ENCODE data around the gene BEST2. TPM values are rescaled to one million over a fixed set of nuclear protein-coding genes. Genes with fewer than 3 reads are reported as not detected.
A peak's percentile ranks its signal among the peaks of the same experiment; 100 is the strongest.
"Not testable (repeated sequence)": the region's sequence is repeated elsewhere in the genome, so short reads cannot be mapped to it uniquely, and the experiment has no call there.

The BEST2 gene
- total RNA-seq, 1 experiment from 2014 or later: not detected

DNA sequence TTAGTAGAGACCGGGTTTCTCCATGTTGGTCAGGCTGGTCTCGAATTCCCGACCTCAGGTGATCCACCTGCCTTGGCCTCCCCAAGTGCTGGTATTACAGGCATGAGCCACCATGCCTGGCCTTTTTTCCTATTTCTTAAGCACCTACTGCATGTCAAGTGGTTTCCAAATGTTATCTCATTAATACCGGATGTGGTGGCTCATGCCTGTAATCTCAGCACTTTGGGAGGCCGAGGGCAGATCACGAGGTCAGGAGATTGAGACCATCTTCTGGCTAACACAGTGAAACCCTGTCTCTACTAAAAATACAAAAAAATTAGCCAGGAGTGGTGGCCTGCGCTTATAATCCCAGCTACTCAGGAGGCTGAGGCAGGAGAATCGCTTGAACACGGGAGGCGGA, 26.0 kb upstream of the BEST2 start:
- in situ Hi-C loops (cut with HindIII; ENCODE audit: low pct_unique_long_range_greater_than_20kb, low sequenced_read_pairs); DNase-seq (ENCODE audit: low read depth): not testable (repeated sequence)

DNA sequence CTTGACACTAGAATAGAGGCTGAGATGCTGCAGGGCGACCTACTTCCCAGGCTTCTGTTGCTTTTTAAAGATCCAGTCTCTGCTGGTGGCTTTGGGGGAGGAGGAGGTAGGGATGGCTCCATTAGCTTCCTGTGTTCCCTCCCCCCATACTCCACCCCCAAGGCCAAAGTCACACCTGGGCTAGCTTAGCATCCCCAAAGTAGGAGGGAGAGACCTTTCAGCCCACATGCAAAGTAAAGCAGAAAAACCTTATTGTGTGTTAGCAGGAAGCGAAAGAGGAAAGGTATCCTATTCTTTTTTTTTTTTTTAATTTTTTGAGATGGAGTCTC, 24.6 kb upstream of the BEST2 start:
- DNase-seq (ENCODE audit: low read depth): no peak
- in situ Hi-C loops (cut with HindIII; ENCODE audit: low pct_unique_long_range_greater_than_20kb, low sequenced_read_pairs): no loop called here

DNA sequence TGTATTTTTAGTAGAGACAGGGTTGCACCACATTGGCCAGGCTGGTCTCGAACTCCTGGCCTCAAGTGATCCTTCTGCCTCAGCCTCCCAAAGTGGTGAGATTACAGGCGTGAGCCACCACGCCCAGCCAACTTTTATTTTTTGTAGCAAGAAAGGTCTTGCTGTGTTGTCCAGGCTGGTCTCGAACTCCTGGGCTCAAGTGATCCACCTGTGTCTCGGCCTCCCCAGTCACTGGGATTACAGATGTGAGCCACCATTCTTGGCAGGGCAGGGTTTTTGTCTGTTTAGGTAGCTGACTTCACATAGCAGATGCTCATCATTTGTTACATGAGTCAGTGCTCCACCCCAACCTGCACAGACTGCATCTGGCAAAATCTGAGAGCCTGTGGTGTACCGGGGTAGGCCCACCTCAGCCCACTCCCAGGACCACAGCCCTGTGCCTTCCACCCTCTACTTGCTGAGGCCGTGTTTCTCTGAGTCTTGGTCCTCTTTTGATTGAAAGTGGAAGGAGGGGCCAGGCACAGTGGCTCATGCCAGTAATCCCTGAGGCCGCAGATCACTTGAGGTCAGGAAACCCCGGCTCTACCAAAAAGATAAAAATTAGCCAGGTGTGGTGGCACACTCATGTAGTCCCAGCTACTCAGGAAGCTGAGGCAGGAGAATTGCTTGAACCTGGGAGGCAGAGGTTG, 23.7 kb upstream of the BEST2 start:
- no peak for DNase-seq (ENCODE audit: low read depth)
- in situ Hi-C loops (cut with HindIII; ENCODE audit: low pct_unique_long_range_greater_than_20kb, low sequenced_read_pairs): no loop called here

DNA sequence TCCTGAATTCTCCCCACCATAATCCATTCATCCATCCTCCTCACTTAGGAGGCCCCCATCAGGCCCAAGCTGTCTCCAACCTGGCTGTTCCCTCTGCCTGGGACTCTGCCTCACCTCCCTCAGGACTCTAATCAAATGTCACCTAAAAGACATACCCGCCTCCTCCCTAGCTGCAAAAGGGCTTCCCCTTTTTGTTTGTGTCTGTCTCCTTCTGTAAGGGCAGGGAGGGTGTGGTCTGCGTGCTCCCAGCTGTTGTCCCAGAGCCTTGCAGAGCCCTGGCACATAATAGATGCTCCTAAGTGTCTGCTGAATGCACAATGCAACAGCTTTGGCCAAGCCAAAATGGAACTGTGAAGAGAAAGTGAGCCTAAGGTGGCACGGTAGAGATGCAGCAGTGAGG, 21.5 kb upstream of the BEST2 start:
- in situ Hi-C loops (cut with HindIII; ENCODE audit: low pct_unique_long_range_greater_than_20kb, low sequenced_read_pairs): no loop called here
- no peak for DNase-seq (ENCODE audit: low read depth)

DNA sequence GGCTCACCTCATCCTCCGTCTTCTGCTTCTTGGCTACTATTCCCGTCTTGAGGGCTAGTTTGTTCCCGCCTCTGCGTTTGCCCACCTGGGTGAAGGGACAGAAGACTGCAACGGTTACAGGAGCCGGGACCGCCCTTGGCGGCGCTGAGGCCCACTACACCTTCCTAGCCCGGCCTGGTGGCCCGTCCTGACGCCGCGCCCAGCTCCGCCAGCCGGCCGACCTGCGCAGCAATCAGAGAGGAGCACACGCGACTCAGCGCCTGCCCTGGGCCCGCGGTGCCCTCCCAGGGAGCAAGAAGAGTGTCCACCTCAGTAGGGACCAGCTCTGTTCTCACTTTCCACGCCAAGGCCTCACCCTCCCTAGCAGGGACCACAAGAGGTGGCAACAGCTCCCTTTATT, 20.3 kb upstream of the BEST2 start:
- no peak for DNase-seq (ENCODE audit: low read depth)
- in situ Hi-C loops (cut with HindIII; ENCODE audit: low pct_unique_long_range_greater_than_20kb, low sequenced_read_pairs): no loop called here

DNA sequence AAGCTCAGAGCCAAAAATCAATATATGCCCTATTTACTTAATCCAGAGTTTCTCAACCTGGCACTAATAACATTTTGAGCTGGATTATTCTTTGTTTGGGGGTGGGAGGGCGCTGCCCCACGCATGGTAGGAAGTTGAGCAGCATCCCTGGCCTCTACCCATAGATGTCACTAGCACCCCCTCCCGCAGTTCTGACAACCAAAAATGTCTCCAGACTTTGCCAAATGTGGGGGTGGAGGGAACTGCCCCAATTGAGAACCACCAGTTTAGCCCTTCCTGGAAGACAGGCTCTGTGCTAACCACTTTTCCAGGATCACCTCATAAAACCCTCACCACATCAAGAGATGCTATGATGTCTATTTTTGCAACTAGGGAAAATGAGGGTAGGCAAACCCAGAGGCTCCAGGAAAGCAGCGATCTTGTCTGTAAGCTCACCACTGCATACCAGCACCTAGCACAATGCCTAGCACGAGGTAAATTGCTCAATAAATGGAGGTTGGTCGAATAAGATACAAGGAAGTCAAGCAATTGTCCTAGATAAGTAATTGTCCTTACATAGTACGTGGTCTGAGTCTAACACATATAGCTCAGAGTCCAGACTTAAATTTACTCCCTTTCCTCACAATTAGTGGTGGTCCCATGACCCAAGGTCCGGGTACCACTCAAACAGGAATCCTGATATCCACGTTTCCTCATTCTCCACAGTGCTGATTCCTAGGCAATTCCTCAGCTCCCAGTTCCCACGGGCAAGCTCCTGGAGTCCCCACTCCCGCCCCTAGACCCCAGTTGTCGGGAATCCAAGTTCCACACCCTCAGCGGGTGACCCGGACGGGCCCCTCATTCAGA, 18.0 kb upstream of the BEST2 start:
- peak; percentile 30 for DNase-seq (ENCODE audit: low read depth)
- in situ Hi-C loops (cut with HindIII; ENCODE audit: low pct_unique_long_range_greater_than_20kb, low sequenced_read_pairs): no loop called here

DNA sequence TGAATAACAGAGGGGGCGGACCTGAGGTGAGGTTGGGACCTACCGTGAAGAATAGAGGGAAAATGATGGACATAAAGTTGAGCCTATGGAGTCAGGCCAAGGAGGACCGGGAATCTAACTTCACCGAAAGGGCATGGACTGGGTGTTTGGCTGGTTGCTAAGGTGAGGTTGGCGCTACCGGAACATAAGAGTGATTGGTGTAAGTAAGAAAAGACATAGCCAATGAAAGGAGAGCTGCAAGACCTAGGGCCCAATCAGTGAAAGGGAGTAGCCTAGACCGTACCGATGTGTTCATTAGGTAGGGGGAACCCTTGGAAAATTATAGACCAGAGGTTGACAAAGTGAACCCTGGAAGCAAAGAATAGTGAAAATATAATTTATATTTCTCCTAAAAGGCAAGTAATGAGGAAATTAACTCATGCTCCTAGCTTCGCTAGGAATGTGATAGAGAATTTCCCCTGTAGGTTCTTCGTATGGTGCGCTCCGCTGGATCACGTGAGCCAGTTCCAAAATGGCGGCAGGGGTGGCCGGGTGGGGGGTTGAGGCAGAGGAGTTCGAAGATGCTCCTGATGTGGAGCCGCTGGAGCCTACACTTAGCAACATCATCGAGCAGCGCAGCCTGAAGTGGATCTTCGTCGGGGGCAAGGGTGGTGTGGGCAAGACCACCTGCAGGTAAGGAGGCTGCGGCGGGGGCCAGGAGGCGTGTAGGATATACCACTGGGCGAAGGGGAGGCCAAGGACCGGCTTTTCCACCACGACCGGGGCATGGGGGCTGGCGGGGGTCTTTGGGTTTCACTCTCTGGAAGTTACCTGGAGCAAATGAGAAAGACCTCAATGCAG, 14.4 kb upstream of the BEST2 start, which contains the start of gene GET3:
GET3 (plus strand) TSS at position 503 of the 840 bp plus-strand sequence; CDS start at position 512, 9 bp downstream.
- in situ Hi-C loops (cut with HindIII; ENCODE audit: low pct_unique_long_range_greater_than_20kb, low sequenced_read_pairs): no loop called here
- peak; percentile 100 for DNase-seq (ENCODE audit: low read depth)

DNA sequence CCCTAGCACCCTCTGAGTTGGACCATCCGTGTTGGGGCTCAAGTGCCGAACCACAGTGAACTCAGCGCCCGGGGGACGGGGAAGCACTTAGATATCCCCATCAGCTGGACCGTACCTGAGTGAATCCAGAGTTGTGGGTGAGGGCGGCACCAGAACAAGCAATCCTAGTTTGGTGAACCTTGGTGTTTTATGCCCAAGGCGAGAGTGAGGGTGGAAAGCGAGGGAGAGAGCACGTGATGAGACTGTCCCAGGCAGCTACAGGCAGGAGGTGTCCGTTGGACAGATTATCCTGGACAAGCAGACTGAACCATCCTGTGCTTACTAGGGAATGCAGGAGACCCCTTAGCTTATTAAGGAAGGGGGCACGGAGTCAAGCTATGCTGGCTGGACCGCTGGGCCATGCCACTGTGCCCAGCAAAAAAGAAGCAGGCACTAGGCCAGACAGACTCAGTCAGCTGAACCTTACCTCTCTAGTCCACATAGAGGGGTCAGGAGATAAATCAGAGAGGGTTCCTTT, 13.7 kb upstream of the BEST2 start:
- in situ Hi-C loops (cut with HindIII; ENCODE audit: low pct_unique_long_range_greater_than_20kb, low sequenced_read_pairs): no loop called here
- no peak for DNase-seq (ENCODE audit: low read depth)

DNA sequence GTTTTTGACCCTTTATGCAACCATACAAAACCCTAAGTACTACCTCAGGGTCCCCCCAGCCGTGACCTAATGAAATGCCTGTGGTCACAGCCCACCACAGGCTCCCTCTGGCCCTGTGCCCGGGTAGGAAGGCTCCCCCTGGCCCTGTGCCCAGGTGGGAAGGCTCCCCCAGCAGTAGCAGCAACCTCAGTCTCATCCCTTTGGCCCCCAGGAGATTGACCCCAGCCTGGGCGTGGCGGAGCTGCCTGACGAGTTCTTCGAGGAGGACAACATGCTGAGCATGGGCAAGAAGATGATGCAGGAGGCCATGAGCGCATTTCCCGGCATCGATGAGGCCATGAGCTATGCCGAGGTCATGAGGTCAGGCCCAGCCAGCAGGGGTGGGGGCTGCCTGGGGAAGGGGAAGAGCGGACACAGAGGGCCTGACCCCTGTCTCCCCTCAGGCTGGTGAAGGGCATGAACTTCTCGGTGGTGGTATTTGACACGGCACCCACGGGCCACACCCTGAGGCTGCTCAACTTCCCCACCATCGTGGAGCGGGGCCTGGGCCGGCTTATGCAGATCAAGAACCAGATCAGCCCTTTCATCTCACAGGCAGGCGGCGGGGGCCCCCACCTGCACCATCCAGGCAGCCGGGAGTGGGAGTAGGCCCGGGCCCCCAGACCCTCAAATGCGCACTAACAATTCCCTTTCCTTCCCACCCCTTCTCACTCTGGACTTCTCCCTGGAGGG, 6.3 kb upstream of the BEST2 start:
- DNase-seq (ENCODE audit: low read depth): no peak
- in situ Hi-C loops (cut with HindIII; ENCODE audit: low pct_unique_long_range_greater_than_20kb, low sequenced_read_pairs): no loop called here

DNA sequence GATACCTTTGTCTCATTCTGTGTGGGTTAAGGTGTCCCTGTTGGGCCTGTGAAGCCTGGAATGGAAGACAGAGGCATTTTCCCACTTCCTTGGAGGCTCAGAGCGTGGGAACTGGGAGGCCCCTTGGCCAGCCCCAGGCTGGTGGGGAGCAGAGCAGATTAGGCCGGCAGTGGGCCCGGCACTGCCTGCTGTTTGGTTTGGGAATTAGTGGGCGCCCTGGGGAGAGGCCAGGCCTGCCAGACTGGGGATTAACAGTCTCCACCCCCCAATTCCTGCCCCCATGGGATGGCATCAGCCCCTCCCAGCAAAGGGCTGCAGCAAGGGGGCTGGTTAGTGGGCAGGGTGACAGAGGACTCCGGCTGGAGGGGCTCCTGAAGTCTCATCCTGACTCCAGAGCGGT, 3.1 kb upstream of the BEST2 start:
- DNase-seq (ENCODE audit: low read depth): no peak
- in situ Hi-C loops (cut with HindIII; ENCODE audit: low pct_unique_long_range_greater_than_20kb, low sequenced_read_pairs): no loop called here

DNA sequence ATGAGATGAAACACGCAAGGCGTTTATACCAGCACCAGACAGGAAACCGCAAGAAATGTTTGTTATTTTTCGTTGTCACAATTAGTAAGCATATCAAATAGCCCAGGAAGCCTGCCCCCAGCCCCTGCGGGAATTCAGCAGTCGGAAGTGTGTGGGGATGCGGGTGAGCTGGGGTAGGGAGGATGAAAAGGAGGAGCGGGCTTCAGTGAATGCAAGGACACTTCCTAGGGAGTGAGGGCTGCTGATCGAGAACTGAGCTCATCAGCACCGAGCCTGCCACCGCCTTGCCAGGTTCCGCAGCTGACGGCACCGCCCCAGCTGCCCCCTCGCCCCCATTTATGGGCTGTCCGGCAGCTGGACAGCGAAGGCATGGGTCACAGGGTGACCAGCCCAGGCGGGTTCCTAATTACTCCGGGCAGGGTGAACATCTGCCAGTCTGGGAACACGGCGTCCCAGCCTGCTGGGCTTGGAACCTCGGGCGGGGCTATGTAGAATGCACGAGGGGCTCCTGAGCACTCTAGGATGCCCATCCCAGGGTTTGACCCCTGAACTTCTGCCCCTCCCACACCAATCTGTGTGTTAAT, 1.6 kb upstream of the BEST2 start:
- in situ Hi-C loops (cut with HindIII; ENCODE audit: low pct_unique_long_range_greater_than_20kb, low sequenced_read_pairs): no loop called here

DNA sequence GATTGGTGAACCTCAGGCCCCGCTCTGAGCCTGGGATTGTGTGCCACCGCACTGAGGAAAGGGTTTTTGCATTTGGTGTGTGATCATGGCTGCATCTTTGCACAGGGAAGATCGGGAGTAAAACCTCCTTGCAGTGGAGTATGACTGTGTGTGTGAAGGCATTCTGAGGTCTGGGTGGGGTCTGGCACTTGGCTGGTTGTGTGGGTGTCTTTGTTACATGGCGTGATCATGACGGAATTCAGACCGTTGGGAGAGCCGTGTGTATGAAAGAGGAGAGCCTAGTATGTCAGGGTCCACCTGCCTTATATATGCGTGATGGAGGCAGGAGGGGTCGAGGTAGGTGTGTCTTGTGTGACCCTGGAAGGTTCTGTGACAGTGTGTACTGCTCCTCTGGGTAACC, 740 bp upstream of the BEST2 start:
- in situ Hi-C loops (cut with HindIII; ENCODE audit: low pct_unique_long_range_greater_than_20kb, low sequenced_read_pairs): no loop called here
- DNase-seq (ENCODE audit: low read depth): no peak

More for the DNA sequence above, 1.6 kb upstream of the BEST2 start:
- DNase-seq (ENCODE audit: low read depth): no peak

DNA sequence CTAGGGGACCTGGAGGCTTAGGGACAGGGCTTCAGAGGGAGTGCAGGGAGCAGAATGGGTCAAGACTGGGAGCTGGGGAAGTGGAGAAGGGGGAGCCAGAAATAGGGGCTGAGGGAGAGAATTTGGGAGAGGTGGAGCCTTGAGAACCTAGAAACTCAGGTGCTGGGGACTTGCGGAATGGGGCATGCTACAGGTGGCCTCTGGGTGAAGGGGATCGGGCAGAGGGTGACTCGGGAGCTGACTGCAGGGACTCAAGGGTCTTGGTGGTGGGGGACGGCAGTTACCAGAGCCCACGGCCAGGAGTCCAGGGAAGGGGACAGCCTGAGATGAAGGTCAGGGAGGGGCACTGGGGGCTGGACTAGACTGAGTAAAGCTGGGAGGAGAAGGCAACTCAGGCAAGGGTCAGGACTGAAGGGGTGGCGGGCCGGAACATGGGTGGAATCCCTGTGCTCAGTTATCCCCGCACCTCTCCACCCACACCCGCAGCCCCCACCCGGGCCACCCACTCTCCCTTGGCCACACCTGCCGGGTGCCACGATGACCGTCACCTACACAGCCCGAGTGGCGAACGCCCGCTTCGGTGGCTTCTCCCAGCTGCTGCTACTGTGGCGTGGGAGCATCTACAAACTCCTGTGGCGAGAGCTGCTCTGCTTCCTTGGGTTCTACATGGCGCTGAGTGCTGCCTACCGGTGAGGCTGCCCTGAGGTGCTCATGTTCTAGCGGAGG, 628 bp downstream of the BEST2 start:
- no peak for DNase-seq (ENCODE audit: low read depth)
- in situ Hi-C loops (cut with HindIII; ENCODE audit: low pct_unique_long_range_greater_than_20kb, low sequenced_read_pairs): no loop called here

DNA sequence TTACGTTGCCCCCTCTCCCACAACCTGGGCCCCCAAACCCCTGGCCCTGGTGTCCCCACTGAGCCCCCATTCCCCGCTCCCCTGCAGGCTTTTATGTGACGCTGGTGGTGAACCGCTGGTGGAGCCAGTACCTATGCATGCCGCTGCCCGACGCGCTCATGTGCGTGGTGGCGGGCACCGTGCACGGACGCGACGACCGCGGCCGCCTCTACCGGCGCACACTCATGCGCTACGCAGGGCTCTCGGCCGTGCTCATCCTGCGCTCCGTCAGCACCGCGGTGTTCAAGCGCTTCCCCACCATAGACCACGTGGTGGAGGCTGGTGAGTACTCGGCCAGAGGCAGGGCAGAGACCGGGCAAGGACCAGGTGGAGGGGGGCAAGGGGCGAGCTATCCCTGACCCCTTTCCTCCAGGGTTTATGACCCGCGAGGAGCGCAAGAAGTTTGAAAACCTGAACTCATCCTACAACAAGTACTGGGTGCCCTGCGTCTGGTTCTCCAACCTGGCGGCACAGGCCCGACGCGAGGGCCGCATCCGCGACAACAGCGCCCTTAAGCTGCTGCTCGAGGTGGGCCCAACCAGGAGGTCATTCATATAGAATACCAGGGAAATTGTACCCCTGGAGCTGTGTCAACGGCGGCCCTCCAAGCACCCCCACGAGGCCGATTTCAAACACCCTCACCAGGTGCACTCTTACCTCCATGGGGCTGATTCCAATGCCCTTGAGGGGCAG, 3.0 kb downstream of the BEST2 start:
- DNase-seq (ENCODE audit: low read depth): no peak
- in situ Hi-C loops (cut with HindIII; ENCODE audit: low pct_unique_long_range_greater_than_20kb, low sequenced_read_pairs): no loop called here

DNA sequence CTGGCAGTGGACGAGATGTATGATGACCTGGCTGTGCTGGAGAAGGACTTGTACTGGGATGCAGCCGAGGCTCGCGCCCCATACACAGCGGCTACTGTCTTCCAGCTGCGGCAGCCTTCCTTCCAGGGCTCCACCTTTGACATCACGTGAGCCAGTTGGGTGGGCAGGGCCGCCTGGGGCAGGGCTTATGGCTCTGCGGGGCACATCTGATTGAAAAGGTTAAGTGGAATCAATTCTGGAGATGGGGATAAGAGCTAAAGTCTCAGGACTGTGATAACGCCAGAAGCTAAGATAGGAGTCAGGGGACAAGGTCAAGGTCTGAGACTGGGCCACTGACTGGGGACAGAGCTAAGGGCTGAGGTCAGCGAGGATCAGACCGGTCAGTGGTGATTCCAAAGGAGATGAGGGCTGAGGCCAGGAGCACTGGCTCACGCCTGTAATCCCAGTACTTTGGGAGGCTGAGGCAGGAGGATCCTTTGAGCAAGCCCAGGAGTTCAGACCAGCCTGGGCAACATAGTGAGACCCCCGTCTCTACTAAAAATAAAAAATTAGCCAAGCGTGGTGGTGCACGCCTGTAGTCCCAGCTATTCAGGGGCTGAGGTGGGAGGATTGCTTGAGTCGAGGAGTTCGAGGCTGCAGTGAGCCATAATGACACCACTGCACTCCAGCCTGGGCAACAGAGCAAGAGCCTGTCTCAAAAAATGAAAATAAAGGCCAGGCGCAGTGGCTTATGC, 4.7 kb downstream of the BEST2 start:
- in situ Hi-C loops (cut with HindIII; ENCODE audit: low pct_unique_long_range_greater_than_20kb, low sequenced_read_pairs): no loop called here
- no peak for DNase-seq (ENCODE audit: low read depth)

All from Caki2 (cell line).